Kidney epithelial cell (primary cell): ENCODE results near the gene ENTPD8. TPM values are rescaled to one million over a fixed set of nuclear protein-coding genes. Genes with fewer than 3 reads are reported as not detected.

Experiments
- DNase-seq: peaks from one replicate; pipeline ENCODE4 v3.0.0-alpha.2; 2010; ENCODE audit warnings: low read depth
- H3K27me3 ChIP-seq: 2 replicates; pipeline ENCODE4 v1.6.0; 2011; ENCODE audit warnings: low read length; ENCODE audit not compliant: control insufficient read depth, insufficient read depth
- H3K36me3 ChIP-seq: 2 replicates; pipeline ENCODE4 v1.5.1; 2011; ENCODE audit warnings: low read length; ENCODE audit not compliant: control insufficient read depth, insufficient read depth
- H3K4me3 ChIP-seq: 2 replicates; pipeline ENCODE4 v1.5.1; 2011; ENCODE audit warnings: low read depth, mild to moderate bottlenecking, control low read depth, low read length
- CTCF ChIP-seq: IDR thresholded peaks from 2 replicates; pipeline ENCODE4 v1.5.1; 2011; ENCODE audit warnings: mild to moderate bottlenecking, moderate library complexity, low read length, control low read depth, inconsistent platforms; ENCODE audit not compliant: insufficient read depth, poor library complexity, severe bottlenecking
- total RNA-seq: library from RNA; depleted of rRNA; stranded (reverse); fragments of >200 nt; gene quantifications from 2 replicates; pipeline ENCODE4 v1.2.3, GENCODE V29; 2015

Gene ENTPD8
- total RNA-seq, 1 donor from 2014 or later, result not detected

- no peak for DNase-seq
- no peaks in the 10 kb centered on the region for H3K36me3 ChIP-seq
- H3K4me3 ChIP-seq, result no peak overlapping the region
- TF ChIP-seq CTCF, result no peak
- H3K27me3 ChIP-seq, result no peaks in the 10 kb centered on the region
These were observed 43.3 kb downstream of the ENTPD8 start for GRCh38 chr9:137397675-137398423.

GRCh38 chr9:137396634-137397367 lies 44.4 kb downstream of the ENTPD8 start:
- no peak for TF ChIP-seq CTCF
- H3K27me3 ChIP-seq, result no peaks in the 10 kb centered on the region
- no peak overlapping the region for H3K4me3 ChIP-seq
- no peaks in the 10 kb centered on the region for H3K36me3 ChIP-seq
- DNase-seq, result no peak

- DNase-seq, result no peak
- Histone ChIP-seq H3K36me3 (no peaks in the 10 kb centered on the region), H3K4me3 (no peak overlapping the region), H3K27me3 (no peaks in the 10 kb centered on the region)
- TF ChIP-seq CTCF, result no peak
These were observed 44.9 kb downstream of the ENTPD8 start for GRCh38 chr9:137396227-137396626.

- no peak for DNase-seq
- no peaks in the 10 kb centered on the region for H3K27me3 ChIP-seq
- no peak overlapping the region for H3K4me3 ChIP-seq
- H3K36me3 ChIP-seq, result no peaks in the 10 kb centered on the region
- no peak for TF ChIP-seq CTCF
These were observed 45.5 kb downstream of the ENTPD8 start for GRCh38 chr9:137395666-137396010.

- no peak overlapping the region for H3K4me3 ChIP-seq
- no peaks in the 10 kb centered on the region for H3K27me3 ChIP-seq
- no peak for DNase-seq
- no peaks in the 10 kb centered on the region for H3K36me3 ChIP-seq
- TF ChIP-seq CTCF, result no peak
These were observed 46.1 kb downstream of the ENTPD8 start for GRCh38 chr9:137394866-137395665.
